ENCODE results near the gene NPAS3.

Gene NPAS3

GRCh38 chr14:33643426-33644181 is 704.9 kb downstream of the NPAS3 start:
- DNase-seq (ENCODE audit: low read depth): no peak

- no peak for DNase-seq (ENCODE audit: low read depth)
Observed at GRCh38 chr14:33646692-33647260, 708.1 kb downstream of the NPAS3 start.

- DNase-seq (ENCODE audit: low read depth): no peak
Observed at GRCh38 chr14:33647385-33647786, 708.7 kb downstream of the NPAS3 start.

- DNase-seq (ENCODE audit: low read depth): no peak
Observed at GRCh38 chr14:33650430-33650829, 711.8 kb downstream of the NPAS3 start.

- DNase-seq (ENCODE audit: low read depth): no peak
Observed at GRCh38 chr14:33652566-33653307, 714.1 kb downstream of the NPAS3 start.

- no peak for DNase-seq (ENCODE audit: low read depth)
Observed at GRCh38 chr14:33653308-33653695, 714.6 kb downstream of the NPAS3 start.

- DNase-seq (ENCODE audit: low read depth): no peak
Observed at GRCh38 chr14:33655421-33655820, 716.7 kb downstream of the NPAS3 start.

- no peak for DNase-seq (ENCODE audit: low read depth)
Observed at GRCh38 chr14:33657476-33657875, 718.8 kb downstream of the NPAS3 start.

- no peak for DNase-seq (ENCODE audit: low read depth)
Observed at GRCh38 chr14:33660248-33660647, 721.6 kb downstream of the NPAS3 start.

- no peak for DNase-seq (ENCODE audit: low read depth)
Observed at GRCh38 chr14:33661101-33661500, 722.4 kb downstream of the NPAS3 start.

GRCh38 chr14:33668066-33668465 is 729.4 kb downstream of the NPAS3 start:
- no peak for DNase-seq (ENCODE audit: low read depth)

- DNase-seq (ENCODE audit: low read depth): no peak
Observed at GRCh38 chr14:33669111-33669510, 730.4 kb downstream of the NPAS3 start.

- DNase-seq (ENCODE audit: low read depth): no peak
Observed at GRCh38 chr14:33670235-33670634, 731.6 kb downstream of the NPAS3 start.

GRCh38 chr14:33671556-33671955 is 732.9 kb downstream of the NPAS3 start:
- DNase-seq (ENCODE audit: low read depth): no peak

- DNase-seq (ENCODE audit: low read depth): no peak
Observed at GRCh38 chr14:33674927-33675326, 736.2 kb downstream of the NPAS3 start.

GRCh38 chr14:33675415-33676130 is 736.9 kb downstream of the NPAS3 start:
- no peak for DNase-seq (ENCODE audit: low read depth)

- DNase-seq (ENCODE audit: low read depth): no peak
Observed at GRCh38 chr14:33676135-33676566, 737.5 kb downstream of the NPAS3 start.

GRCh38 chr14:33676891-33677290 is 738.2 kb downstream of the NPAS3 start:
- DNase-seq (ENCODE audit: low read depth): no peak

GRCh38 chr14:33678005-33678404 is 739.3 kb downstream of the NPAS3 start:
- no peak for DNase-seq (ENCODE audit: low read depth)

GRCh38 chr14:33679025-33679424 is 740.3 kb downstream of the NPAS3 start:
- no peak for DNase-seq (ENCODE audit: low read depth)

- DNase-seq (ENCODE audit: low read depth): no peak
Observed at GRCh38 chr14:33679461-33680225, 741.0 kb downstream of the NPAS3 start.

- no peak for DNase-seq (ENCODE audit: low read depth)
Observed at GRCh38 chr14:33680873-33681272, 742.2 kb downstream of the NPAS3 start.
